GM12873 (cell line): ENCODE data around the gene SNX1.

Source experiments
- CTCF ChIP-seq: IDR thresholded peaks from 2 replicates; pipeline ENCODE4 v1.5.1; 2012; ENCODE audit warnings: low read depth, mild to moderate bottlenecking, moderate library complexity, low read length, control low read depth; ENCODE audit not compliant: insufficient read depth; ENCODE audit errors: missing control alignments

The SNX1 gene

GRCh38 chr15:64070106-64070505, 25.7 kb upstream of the SNX1 start:
- no peak for TF ChIP-seq CTCF

- no peak for TF ChIP-seq CTCF
These were observed 24.6 kb upstream of the SNX1 start for GRCh38 chr15:64070965-64071851.

GRCh38 chr15:64071931-64072765, 23.6 kb upstream of the SNX1 start:
- TF ChIP-seq CTCF: no peak

GRCh38 chr15:64072812-64073211, 23.0 kb upstream of the SNX1 start:
- TF ChIP-seq CTCF: no peak

- no peak for TF ChIP-seq CTCF
These were observed 13.0 kb upstream of the SNX1 start for GRCh38 chr15:64082757-64083156.

GRCh38 chr15:64089543-64090280, 6.1 kb upstream of the SNX1 start:
- no peak for TF ChIP-seq CTCF
